Measurements from ENCODE around the gene CAPN10. TPM values are rescaled to one million over a fixed set of nuclear protein-coding genes. Genes with fewer than 3 reads are reported as not detected.

CAPN10 gene
- total RNA-seq, 4 donors from 2014 or later: 28.0 to 66.3 (median 54.8) TPM

- H3K4me3 ChIP-seq: no peak overlapping the region
- no peak for DNase-seq (ENCODE audit: low spot score in 2 of 2)
- no peak overlapping the region for H3K27ac ChIP-seq
- H3K27me3 ChIP-seq: no peaks in the 10 kb centered on the region
- TF ChIP-seq CTCF (IDR thresholded peaks at IDR 0.05) (peak in 3 of 5 experiments; percentile 14 to 27 (median 25)), EP300 (IDR thresholded peaks at IDR 0.05) (no peak)
- WGBS, 2 donors: 51 to 59% methylated on average over 9 of the region's 9 CpGs
- H3K36me3 ChIP-seq: peaks cover 0 to 36% (median 0%) of the 10 kb centered on the region in 3 donors
- no peaks in the 10 kb centered on the region for H3K9me3 ChIP-seq
- peaks cover 0 to 42% (median 30%) of the 10 kb centered on the region in 4 donors for H3K4me1 ChIP-seq
Measured at GRCh38 chr2:240556553-240557100, 29.9 kb upstream of the CAPN10 start.

- Histone ChIP-seq H3K4me1 (peaks cover 0 to 48% (median 34%) of the 10 kb centered on the region in 4 donors), H3K9me3 (no peaks in the 10 kb centered on the region), H3K27me3 (no peaks in the 10 kb centered on the region), H3K27ac (peak overlapping the region in 1 of 4 donors; percentile 46), H3K36me3 (peaks cover 0 to 30% (median 0%) of the 10 kb centered on the region in 3 donors), H3K4me3 (peak overlapping the region; percentile 28 to 60 (median 48))
- no peak for TF ChIP-seq EP300 (IDR thresholded peaks at IDR 0.05)
- no peak for TF ChIP-seq CTCF (IDR thresholded peaks at IDR 0.05)
- DNase-seq (ENCODE audit: low spot score in 2 of 2): no peak
- 35 to 38% methylated on average over 13 to 31 of the region's 51 CpGs for WGBS, 2 donors
Measured at GRCh38 chr2:240557101-240557751, 29.3 kb upstream of the CAPN10 start.

GRCh38 chr2:240557808-240558207 lies 28.7 kb upstream of the CAPN10 start, which contains the start of gene ANKMY1:
TSS of gene ANKMY1 (minus strand) at chr2:240557988. CDS start at chr2:240557335, 653 bp downstream.
- WGBS, 2 donors: 5% methylated on average over 26 of the region's 47 CpGs; no CpG with 5 or more reads in 1 of the 2 donors
- Histone ChIP-seq H3K36me3 (peaks cover 0 to 24% (median 0%) of the 10 kb centered on the region in 3 donors), H3K27me3 (no peaks in the 10 kb centered on the region), H3K27ac (peak within 1 kb of the TSS in 1 of 4 donors; percentile 46), H3K4me3 (peak within 1 kb of the TSS; percentile 28 to 60 (median 48)), H3K4me1 (peaks cover 0 to 54% (median 34%) of the 10 kb centered on the region in 4 donors), H3K9me3 (no peaks in the 10 kb centered on the region)
- no peak for DNase-seq (ENCODE audit: low spot score in 2 of 2)
- TF ChIP-seq EP300 (IDR thresholded peaks at IDR 0.05): no peak
- no peak for TF ChIP-seq CTCF (IDR thresholded peaks at IDR 0.05)
- TF ChIP-seq POLR2A (IDR thresholded peaks at IDR 0.05): no peak

- no peak for TF ChIP-seq CTCF (IDR thresholded peaks at IDR 0.05)
- no peak for TF ChIP-seq EP300 (IDR thresholded peaks at IDR 0.05)
- TF ChIP-seq POLR2A (IDR thresholded peaks at IDR 0.05): no peak
- peak overlapping the region; percentile 28 to 60 (median 48) for H3K4me3 ChIP-seq
- WGBS, 2 donors: 76 to 77% methylated on average over 18 of the region's 18 CpGs
- H3K4me1 ChIP-seq: peaks cover 0 to 59% (median 35%) of the 10 kb centered on the region in 4 donors
- H3K27ac ChIP-seq: peak overlapping the region in 1 of 4 donors; percentile 46
- peaks cover 0 to 19% (median 0%) of the 10 kb centered on the region in 3 donors for H3K36me3 ChIP-seq
- no peaks in the 10 kb centered on the region for H3K9me3 ChIP-seq
- no peaks in the 10 kb centered on the region for H3K27me3 ChIP-seq
- DNase-seq (ENCODE audit: low spot score in 2 of 2): no peak
Measured at GRCh38 chr2:240558236-240558761, 28.2 kb upstream of the CAPN10 start.

- no peaks in the 10 kb centered on the region for H3K9me3 ChIP-seq
- TF ChIP-seq POLR2A (IDR thresholded peaks at IDR 0.05): no peak
- no peak for TF ChIP-seq CTCF (IDR thresholded peaks at IDR 0.05)
- no peak for TF ChIP-seq EP300 (IDR thresholded peaks at IDR 0.05)
- WGBS, 2 donors: 89 to 98% methylated on average over 3 of the region's 3 CpGs
- H3K4me3 ChIP-seq: no peak overlapping the region
- no peaks in the 10 kb centered on the region for H3K27me3 ChIP-seq
- H3K27ac ChIP-seq: peak overlapping the region in 1 of 4 donors; percentile 100
- peaks cover 0 to 10% (median 0%) of the 10 kb centered on the region in 3 donors for H3K36me3 ChIP-seq
- DNase-seq (ENCODE audit: low spot score in 2 of 2): no peak
- peaks cover 0 to 66% (median 40%) of the 10 kb centered on the region in 4 donors for H3K4me1 ChIP-seq
Measured at GRCh38 chr2:240559286-240559685, 27.2 kb upstream of the CAPN10 start.

All from tibial nerve (tissue), 4 donors.